AG04449 (cell line): ENCODE measurements around the gene DAB1.

ENCODE experiments used
- CTCF ChIA-PET: fragments of 350-600 bp; formaldehyde crosslinking; extraction: SDS; loops from one replicate; lab custom pipeline; 2021; ENCODE audit warnings: antibody characterized with exemption; lab: Yijun Ruan, JAX
- POLR2A ChIA-PET: fragments of 400-600, 350-600 bp; formaldehyde crosslinking; extraction: SDS; loops from one replicate; lab custom pipeline; 2020; ENCODE audit warnings: antibody characterized with exemption, inconsistent platforms; lab: Yijun Ruan, JAX
- DNase-seq: peaks from one replicate; pipeline ENCODE4 v3.0.0-alpha.2; 2010; ENCODE audit warnings: low read depth, low spot score
- H3K4me3 ChIP-seq: 2 replicates; pipeline ENCODE4 v1.5.1; 2011; ENCODE audit warnings: low read depth, mild to moderate bottlenecking, control low read depth, low read length
- TF ChIP-seq, protein P1 (sequence below): IDR thresholded peaks from one replicate; pipeline ENCODE4 v1.5.1; 2011; ENCODE audit warnings: mild to moderate bottlenecking, moderate library complexity, low read length, control low read depth, inconsistent platforms; ENCODE audit not compliant: insufficient read depth; ENCODE audit errors: missing control alignments

DAB1 gene

DNA sequence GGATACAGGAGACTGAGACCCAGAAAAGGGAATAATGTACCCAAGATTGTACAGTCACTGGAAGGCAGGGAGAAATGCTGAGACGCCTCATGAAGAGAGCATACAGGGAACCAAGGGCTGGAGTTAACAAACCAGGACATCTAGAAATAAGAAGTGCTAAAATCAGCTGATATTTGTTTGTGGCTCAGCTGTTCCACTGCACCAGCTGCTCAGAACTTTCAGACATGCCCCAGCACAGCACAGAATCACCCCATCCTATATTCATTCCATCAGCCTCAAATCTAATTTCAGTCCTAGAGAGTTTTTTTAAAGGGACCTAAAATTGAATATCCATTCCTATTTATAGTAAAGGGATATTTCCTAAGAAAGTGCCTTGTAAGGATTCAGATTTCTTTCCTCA is 60.2 kb downstream of the DAB1 start:
- no peak for DNase-seq
- TF ChIP-seq, protein P1, sequence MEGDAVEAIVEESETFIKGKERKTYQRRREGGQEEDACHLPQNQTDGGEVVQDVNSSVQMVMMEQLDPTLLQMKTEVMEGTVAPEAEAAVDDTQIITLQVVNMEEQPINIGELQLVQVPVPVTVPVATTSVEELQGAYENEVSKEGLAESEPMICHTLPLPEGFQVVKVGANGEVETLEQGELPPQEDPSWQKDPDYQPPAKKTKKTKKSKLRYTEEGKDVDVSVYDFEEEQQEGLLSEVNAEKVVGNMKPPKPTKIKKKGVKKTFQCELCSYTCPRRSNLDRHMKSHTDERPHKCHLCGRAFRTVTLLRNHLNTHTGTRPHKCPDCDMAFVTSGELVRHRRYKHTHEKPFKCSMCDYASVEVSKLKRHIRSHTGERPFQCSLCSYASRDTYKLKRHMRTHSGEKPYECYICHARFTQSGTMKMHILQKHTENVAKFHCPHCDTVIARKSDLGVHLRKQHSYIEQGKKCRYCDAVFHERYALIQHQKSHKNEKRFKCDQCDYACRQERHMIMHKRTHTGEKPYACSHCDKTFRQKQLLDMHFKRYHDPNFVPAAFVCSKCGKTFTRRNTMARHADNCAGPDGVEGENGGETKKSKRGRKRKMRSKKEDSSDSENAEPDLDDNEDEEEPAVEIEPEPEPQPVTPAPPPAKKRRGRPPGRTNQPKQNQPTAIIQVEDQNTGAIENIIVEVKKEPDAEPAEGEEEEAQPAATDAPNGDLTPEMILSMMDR, result no peak
- no peak overlapping the region for H3K4me3 ChIP-seq
- ChIA-PET CTCF (no interaction called here), POLR2A (no interaction called here)

DNA sequence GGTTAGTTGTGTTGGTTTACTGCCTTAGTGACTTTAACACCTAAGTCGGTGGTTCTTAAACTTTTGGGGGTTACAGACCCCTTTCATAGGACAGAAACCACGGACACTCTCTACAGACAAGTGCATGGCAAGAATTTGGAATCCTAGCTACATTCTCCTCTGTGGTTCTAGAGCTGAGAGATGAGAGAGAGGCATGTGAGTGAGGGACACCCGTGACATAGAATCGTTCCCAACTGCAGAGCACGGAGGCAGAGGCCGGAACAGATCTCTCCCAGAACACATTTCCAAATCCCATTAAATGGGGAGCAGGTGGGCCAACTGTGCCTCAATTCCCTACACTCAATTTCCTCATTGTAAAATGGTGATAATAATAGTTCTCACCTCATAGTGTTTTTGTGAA is 60.7 kb downstream of the DAB1 start:
- CTCF ChIA-PET, result no interaction called here
- H3K4me3 ChIP-seq, result no peak overlapping the region
- DNase-seq, result no peak
- TF ChIP-seq, protein P1, result no peak
- POLR2A ChIA-PET, result no interaction called here

DNA sequence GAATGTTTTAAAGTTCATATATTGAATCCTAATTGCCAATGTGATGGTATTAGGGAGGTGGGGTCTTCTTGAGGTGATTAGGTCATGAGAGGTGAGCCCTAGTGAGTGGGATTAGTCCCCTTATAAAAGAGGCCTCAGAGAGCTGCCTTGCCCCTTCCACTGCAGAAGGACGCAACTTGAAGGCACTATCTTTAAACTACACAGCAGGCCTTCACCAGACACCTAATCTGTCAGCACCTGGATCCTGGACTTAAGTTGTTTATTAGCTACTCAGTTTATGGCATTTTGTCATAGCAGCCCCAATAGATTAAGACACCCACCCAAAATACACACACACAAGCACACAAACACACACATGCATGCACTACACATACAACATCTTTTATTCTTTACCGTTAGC is 61.4 kb downstream of the DAB1 start:
- ChIA-PET POLR2A (no interaction called here), CTCF (no interaction called here)
- TF ChIP-seq, protein P1, result no peak
- H3K4me3 ChIP-seq, result no peak overlapping the region
- no peak for DNase-seq

DNA sequence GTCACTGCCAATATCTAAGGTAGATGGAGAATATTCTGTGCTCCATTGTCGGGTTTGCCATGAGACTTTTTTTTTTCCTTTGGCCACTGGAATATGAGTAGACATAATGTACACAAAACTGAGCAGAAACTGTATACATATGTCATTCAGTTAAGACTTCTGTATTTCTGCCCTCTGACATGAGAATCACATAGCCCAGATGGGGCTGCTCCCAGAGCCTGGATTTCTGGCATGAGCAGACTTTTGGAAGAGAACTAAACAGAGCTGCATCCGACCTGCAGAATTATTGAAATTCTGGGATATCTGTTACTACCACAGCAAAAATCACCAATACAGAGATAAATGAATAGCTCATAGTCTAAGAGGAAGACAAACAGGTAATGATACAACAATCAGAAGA is 62.3 kb downstream of the DAB1 start:
- ChIA-PET CTCF (no interaction called here), POLR2A (no interaction called here)
- TF ChIP-seq, protein P1, result no peak
- no peak overlapping the region for H3K4me3 ChIP-seq
- no peak for DNase-seq

DNA sequence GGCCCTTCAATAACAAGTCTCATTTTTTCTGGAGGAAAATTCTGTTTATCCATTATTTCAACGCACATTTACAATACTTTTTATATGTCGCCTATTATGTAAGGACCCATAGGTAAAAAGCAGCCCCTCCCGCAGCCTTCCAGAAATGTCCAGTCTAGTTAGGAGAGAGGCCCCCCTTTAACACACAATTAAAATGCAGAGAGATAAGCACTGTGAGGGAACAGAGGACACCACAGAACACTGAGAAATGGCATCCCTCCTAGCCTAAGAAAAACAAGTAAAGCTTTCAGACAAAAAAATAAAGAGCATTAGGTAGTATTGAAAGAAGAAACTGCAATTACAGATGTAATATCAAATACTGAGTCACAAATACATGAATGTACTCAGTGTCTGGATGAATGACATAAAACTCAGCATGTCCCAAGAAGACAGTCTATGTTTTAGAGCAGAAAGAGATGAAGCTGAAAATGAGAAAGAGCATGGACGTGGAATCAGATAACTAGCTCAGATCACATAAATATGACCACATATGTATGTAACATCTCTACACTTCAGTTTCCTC is 62.9 kb downstream of the DAB1 start:
- TF ChIP-seq, protein P1, result no peak
- CTCF ChIA-PET, result no interaction called here

DNA sequence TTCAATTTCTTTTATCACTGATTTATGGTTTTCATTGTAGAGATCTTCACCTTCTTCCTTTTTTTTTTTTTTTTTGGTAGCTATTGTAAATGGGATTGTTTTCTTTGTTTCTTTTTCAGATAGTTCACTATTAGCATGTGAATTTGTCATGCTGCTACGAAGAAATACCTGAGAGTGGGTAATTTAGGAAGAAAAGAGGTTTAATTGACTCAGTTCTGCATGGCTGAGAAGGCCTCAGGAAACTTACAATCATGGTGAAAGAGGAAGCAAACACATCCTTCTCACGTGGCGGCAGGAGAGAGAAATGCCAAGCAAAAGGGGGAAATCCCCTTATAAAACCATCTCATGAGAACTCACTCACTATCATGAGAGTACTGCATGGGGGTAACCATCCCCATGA is 66.4 kb downstream of the DAB1 start:
- ChIA-PET CTCF (no interaction called here), POLR2A (no interaction called here)
- H3K4me3 ChIP-seq, result no peak overlapping the region

More for the DNA sequence above, 62.9 kb downstream of the DAB1 start:
- POLR2A ChIA-PET, result no interaction called here
- no peak overlapping the region for H3K4me3 ChIP-seq
- no peak for DNase-seq

More for the DNA sequence above, 66.4 kb downstream of the DAB1 start:
- no peak for DNase-seq
- TF ChIP-seq, protein P1, result no peak
